SH-SY5Y (cell line): ENCODE measurements around the gene FCGBP.

Source experiments
- GATA2 ChIP-seq: IDR thresholded peaks from 2 replicates; pipeline ENCODE4 v1.6.1; 2011; ENCODE audit warnings: mild to moderate bottlenecking, low read depth, low read length
- GATA3 ChIP-seq: IDR thresholded peaks from 2 replicates; pipeline ENCODE4 v1.6.1; 2011; ENCODE audit warnings: low read depth, mild to moderate bottlenecking, low read length, moderate library complexity

- TF ChIP-seq GATA2 = no peak
- TF ChIP-seq GATA3 = no peak
These were observed 8.2 kb downstream of the FCGBP start for GRCh38 chr19:39926170-39926760.
